Mammary epithelial cell (primary cell): ENCODE data around the gene BNIPL.

ENCODE experiments used
- CTCF ChIP-seq, 2 donors: IDR thresholded peaks in 1 of 2; conservative IDR thresholded peaks in 1 of 2; 2 replicates each; pipeline ENCODE4 v1.5.1; 2011 to 2012; ENCODE audit warnings: inconsistent platforms in 2 of 2, low read length in 2 of 2, mild to moderate bottlenecking in 2 of 2, control low read depth in 1 of 2, low read depth in 1 of 2; ENCODE audit not compliant: insufficient read depth in 1 of 2; ENCODE audit errors: extremely low read depth in 1 of 2
- EZH2 ChIP-seq: IDR thresholded peaks from 2 replicates; pipeline ENCODE4 v1.6.1; 2012; ENCODE audit warnings: low read length, inconsistent platforms, borderline replicate concordance

GRCh38 chr1:151085953-151086559 is 49.7 kb downstream of the BNIPL start:
- TF ChIP-seq CTCF (conservative IDR thresholded peaks at IDR 0.05 in 1 of 2, IDR thresholded peaks at IDR 0.05 in 1 of 2; ENCODE audit: extremely low read depth in 1 of 2, insufficient read depth in 1 of 2, low read depth in 1 of 2, low read length in 2 of 2) (no peak), EZH2 (no peak)
